HL-60/S4 treated with phorbol 12-myristate 13-acetate at 8.2 ng/mL for 4 days and 3 days (cell line): ENCODE results near the gene CPNE2.
"Not testable (repeated sequence)": the region's sequence is repeated elsewhere in the genome, so short reads cannot be mapped to it uniquely, and the experiment has no call there.

Experiments
- in situ Hi-C: fragments of 300-500 bp; cut with MboI; formaldehyde crosslinking; loops from 2 replicates; pipeline ENCODE4 v1.15.0; 2022; ENCODE audit warnings: low sequenced_read_pairs

Gene CPNE2

DNA sequence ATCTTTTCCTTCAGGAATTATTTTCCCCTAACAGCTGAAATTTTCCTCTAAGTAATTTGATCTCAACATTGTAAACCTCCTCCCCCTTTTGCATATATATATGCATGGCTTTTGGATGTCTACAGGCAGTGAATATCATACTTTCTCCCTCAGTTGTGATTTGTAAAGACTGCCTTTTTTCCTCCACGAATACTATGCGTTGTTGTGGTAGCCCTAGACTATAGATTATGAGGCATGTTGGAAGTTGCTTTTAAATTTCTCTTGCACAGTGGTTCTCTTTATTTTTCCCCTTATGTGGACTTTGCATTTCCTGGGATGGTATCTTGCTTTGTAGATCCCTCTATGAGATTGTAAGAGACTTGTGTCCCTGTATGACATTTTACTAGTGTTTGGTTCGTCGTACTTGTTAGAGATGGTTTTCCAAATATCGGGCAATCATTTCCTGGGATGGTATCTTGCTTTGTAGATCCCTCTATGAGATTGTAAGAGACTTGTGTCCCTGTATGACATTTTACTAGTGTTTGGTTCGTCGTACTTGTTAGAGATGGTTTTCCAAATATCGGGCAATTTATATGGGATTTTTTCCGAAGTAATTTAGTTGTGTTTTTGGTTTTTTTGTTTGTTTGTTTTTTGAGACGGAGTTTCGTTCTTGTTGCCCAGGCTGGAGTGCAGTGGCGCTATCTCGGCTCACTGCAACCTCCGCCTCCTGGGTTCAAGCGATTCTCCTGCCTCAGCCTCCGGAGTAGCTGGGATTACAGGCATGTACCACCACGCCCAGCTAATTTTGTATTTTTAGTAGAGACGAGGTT, 95.7 kb downstream of the CPNE2 start:
- in situ Hi-C loops: not testable (repeated sequence)

DNA sequence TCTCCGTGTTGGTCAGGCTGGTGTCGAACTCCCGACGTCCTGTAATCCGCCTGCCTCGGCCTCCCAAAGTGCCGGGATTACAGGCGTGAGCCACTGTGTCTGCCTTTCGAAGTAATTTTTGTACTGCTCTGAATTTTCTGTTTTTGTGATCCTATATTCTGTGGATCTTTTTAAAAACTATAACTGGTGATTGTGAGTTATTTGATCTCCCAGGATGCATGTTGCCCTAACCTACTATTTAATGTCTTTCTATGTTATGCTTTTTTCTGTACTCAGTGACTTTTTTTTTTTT, 96.3 kb downstream of the CPNE2 start:
- in situ Hi-C loops: no loop called here

DNA sequence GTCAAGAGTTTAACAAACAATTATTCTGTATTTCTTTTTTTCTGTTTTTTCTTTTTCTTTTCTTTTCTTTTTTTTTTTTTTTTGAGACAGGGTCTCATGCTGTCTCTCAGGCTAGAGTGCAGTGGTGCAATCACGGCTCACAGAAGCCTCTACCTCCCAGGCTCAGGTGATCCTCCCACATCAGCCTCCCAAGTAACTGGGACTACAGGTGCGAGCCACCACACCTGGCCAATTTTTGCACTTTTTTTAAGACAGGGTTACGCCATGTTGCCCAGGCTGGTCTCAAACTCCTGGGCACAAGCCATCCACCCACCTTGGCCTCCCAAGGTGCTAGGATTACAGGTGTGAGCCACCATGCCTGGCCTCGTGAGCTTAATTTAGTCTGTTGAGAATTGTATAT, 97.1 kb downstream of the CPNE2 start:
- in situ Hi-C loops: not testable (repeated sequence)

DNA sequence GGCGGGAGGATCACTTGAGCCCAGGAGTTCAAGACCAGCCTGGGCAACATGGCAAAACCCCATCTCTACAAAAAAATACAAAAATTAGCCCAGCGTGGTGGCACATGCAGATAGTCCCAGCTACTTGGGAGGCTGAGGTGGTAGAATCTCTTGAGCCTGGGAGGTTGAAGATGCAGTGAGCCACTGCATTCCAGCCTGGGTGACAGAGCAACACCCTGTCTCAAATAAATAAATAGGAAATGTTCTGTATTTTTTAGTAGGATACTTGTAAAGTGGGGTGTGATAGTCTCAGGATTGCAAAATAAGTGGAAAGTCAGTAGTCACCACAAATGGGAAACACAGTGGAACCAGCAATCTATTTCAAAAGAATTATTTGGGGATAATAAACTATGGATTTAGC, 97.8 kb downstream of the CPNE2 start:
- in situ Hi-C loops: no loop called here

DNA sequence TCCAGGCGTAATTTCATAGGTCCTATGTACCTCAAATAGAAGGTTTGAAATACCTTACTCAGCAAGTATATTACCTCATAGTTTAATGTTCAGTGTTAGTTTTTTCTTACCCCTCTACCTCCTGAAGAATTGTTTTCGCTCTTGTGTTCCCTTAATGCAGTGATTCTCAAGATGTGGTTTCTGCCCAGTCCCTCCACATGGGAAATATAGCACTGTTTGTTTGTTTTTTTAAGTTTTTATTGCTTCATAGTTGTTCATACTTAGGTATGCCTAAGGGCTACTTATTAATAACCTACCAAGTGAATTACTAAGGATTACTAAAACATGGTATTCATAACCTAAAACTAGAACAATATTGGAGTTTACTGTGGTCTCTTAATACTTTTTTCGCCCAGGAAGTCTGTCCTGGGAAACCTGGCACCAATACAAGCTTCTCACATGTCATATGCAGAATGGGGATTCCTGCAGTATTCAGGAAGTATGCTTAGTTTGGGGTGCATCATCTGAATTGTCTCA, 98.7 kb downstream of the CPNE2 start:
- in situ Hi-C loops: no loop called here

GRCh38 chr16:57192146-57192545, 99.8 kb downstream of the CPNE2 start:
- in situ Hi-C loops: no loop called here

DNA sequence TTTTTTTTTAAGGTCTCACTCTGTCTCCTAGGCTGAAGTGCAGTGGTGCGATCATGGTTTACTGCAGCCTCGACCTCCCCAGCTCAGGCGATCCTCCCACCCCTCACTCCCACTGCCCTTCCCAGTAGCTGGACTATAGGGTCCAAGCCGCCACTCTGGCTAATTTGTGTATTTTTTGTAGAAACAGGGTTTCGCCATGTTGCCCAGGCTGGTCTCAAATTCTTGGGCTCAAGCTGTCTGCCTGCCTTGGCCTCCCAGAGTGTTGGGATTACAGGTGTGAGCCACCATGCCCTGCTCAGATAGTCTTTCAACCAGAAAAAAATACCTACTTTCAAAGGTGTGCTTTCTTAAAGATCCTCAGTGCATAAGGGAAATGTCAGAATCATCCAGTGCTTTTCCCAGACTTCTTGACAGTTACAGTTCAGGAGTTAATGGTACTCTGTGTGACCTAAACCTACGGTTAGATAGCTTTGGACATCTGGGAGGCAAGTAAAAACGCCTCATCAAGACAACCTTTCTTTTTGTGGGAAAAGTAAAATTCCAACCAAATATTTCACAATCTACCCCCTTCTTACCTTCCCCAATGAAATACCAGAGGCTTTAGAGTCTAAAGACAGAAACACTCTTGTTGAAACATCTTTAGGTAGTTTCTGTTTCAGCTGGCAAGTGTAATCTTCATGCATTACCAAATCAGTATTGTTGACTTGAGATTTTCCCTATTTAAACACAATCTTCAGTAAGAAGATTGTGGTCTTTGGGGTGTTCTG, 100.5 kb downstream of the CPNE2 start:
- in situ Hi-C loops: no loop called here

DNA sequence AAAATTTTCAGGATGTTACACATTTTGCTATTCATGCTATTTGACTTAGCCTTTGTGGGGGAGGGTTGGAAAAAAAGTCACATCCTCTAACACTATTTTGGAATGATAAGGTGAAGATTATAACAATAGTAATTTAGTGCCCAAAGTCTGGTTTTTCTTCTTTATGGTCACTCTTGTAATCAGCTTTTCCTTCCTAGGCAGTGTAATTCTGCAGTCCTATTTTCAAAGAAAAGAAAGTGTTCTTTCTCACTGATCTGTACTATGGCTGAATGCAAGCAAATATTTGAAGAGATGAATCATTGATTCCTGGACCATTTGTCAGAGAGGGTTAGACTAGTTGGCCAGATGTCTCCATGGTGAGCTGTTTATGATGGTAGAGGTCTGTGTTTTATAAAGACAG, 102.1 kb downstream of the CPNE2 start:
- in situ Hi-C loops: no loop called here

DNA sequence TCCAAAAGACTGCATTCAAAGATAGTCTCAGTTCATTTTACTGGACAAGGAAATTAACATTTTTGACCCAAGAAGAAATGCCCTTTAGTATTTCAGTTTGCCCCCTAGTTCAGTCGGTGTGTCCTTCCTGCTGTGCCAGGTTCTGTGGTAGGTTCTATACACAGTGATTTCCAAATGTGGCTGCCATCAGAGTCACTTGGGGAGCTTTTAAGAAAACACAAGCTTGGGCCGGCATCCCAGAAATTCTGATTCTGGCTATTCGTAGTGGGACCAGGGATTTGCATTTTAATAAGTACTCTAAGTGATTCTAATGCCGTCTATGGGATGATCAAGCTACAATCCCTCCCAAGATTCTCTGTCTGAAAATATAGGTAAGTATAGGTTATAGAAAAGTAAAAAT, 103.9 kb downstream of the CPNE2 start:
- in situ Hi-C loops: no loop called here

- in situ Hi-C loops: no loop called here
These were observed 104.4 kb downstream of the CPNE2 start for GRCh38 chr16:57196753-57197152.
